Effector memory CD4-positive, alpha-beta T cell (primary cell): ENCODE measurements around the gene C1orf210.

Experiments
- DNase-seq, 3 donors: peaks; one replicate each; pipeline ENCODE4 v3.0.0-alpha.2; 2020
- H3K27ac ChIP-seq: 2 replicates; pipeline ENCODE4 v1.7.0; 2013; ENCODE audit warnings: mild to moderate bottlenecking, low read length, moderate library complexity; ENCODE audit not compliant: insufficient read depth, poor library complexity, severe bottlenecking
- H3K27me3 ChIP-seq: replicated peaks from 2 replicates; pipeline ENCODE4 v1.7.0; 2013; ENCODE audit warnings: mild to moderate bottlenecking, low read length; ENCODE audit not compliant: insufficient read depth, control insufficient read depth, poor library complexity, severe bottlenecking
- H3K36me3 ChIP-seq: 2 replicates; pipeline ENCODE4 v1.7.0; 2013; ENCODE audit warnings: mild to moderate bottlenecking, low read length, moderate library complexity; ENCODE audit not compliant: control insufficient read depth, insufficient read depth
- H3K4me1 ChIP-seq: 2 replicates; pipeline ENCODE4 v1.7.0; 2013; ENCODE audit warnings: low read length, mild to moderate bottlenecking; ENCODE audit not compliant: control insufficient read depth, insufficient read depth, poor library complexity, severe bottlenecking
- H3K4me3 ChIP-seq: 2 replicates; pipeline ENCODE4 v1.7.0; 2013; ENCODE audit warnings: low read length, low read depth, mild to moderate bottlenecking; ENCODE audit not compliant: insufficient read depth, poor library complexity, severe bottlenecking
- H3K9me3 ChIP-seq: 2 replicates; pipeline ENCODE4 v1.7.0; 2013; ENCODE audit warnings: mild to moderate bottlenecking, low read length, moderate library complexity; ENCODE audit not compliant: control insufficient read depth

Gene C1orf210

GRCh38 chr1:43267818-43268425 lies 17.5 kb downstream of the C1orf210 start:
- H3K9me3 ChIP-seq, result no peaks in the 10 kb centered on the region
- no peak overlapping the region for H3K4me3 ChIP-seq
- H3K36me3 ChIP-seq, result no peaks in the 10 kb centered on the region
- no peak overlapping the region for H3K27ac ChIP-seq
- no peaks in the 10 kb centered on the region for H3K4me1 ChIP-seq
- no peaks in the 10 kb centered on the region for H3K27me3 ChIP-seq
- no peak for DNase-seq

DNA sequence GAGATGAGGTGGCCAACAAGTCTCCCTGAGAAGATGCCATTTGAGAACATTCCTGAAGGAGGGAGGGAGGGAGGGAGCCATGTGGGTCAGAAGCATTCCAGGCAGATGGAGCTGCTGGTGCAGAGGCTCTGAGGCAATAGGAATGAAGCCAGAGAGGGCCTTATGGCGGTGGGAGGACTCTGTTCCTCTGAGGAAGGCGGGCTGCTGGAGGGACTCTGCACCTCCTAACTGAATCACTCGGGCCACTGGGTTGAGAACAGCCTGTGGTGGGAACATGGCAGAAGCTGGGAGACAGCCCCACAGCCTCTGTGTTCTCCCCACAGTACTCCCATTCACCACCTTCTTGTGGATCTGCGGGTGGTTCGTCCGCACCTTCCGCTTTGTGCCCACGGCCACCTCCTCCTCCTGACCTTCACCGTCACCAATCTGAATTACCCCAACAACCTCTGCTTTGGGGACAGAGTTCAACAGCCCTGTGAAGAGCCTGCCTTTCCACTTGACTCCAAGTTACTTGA lies 18.0 kb downstream of the C1orf210 start:
- no peaks in the 10 kb centered on the region for H3K27me3 ChIP-seq
- no peaks in the 10 kb centered on the region for H3K4me1 ChIP-seq
- no peaks in the 10 kb centered on the region for H3K9me3 ChIP-seq
- H3K4me3 ChIP-seq, result no peak overlapping the region
- H3K36me3 ChIP-seq, result no peaks in the 10 kb centered on the region
- DNase-seq, result no peak
- no peak overlapping the region for H3K27ac ChIP-seq

GRCh38 chr1:43266881-43267280 lies 18.5 kb downstream of the C1orf210 start:
- no peak overlapping the region for H3K4me3 ChIP-seq
- H3K27ac ChIP-seq, result no peak overlapping the region
- H3K27me3 ChIP-seq, result no peaks in the 10 kb centered on the region
- no peaks in the 10 kb centered on the region for H3K36me3 ChIP-seq
- H3K4me1 ChIP-seq, result no peaks in the 10 kb centered on the region
- H3K9me3 ChIP-seq, result no peaks in the 10 kb centered on the region
- no peak for DNase-seq

DNA sequence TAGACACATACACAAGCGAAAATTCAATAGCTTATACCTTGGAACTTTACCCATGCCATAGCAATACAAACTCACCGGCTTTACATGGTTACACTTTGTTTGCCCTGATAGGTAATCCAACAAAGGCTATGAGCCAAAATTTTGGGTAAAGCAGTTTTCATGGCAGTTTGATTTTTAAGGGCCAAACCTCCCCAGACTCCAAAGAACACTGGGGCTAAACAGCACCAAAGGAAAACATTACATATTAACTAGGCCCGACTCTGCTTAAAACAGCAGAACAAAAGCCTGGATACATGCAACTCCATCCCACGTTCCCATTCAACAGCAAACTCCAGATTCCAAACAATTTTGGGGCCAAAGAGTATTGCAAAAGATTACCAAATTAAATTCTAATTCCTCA lies 19.9 kb downstream of the C1orf210 start:
- H3K27me3 ChIP-seq, result no peaks in the 10 kb centered on the region
- H3K36me3 ChIP-seq, result no peaks in the 10 kb centered on the region
- no peaks in the 10 kb centered on the region for H3K4me1 ChIP-seq
- no peak for DNase-seq
- H3K27ac ChIP-seq, result no peak overlapping the region
- no peaks in the 10 kb centered on the region for H3K9me3 ChIP-seq
- no peak overlapping the region for H3K4me3 ChIP-seq

- Histone ChIP-seq H3K4me1 (no peaks in the 10 kb centered on the region), H3K36me3 (no peaks in the 10 kb centered on the region), H3K27ac (no peak overlapping the region), H3K4me3 (no peak overlapping the region), H3K27me3 (no peaks in the 10 kb centered on the region), H3K9me3 (no peaks in the 10 kb centered on the region)
- DNase-seq, result no peak
Measured at GRCh38 chr1:43258370-43258769, 27.0 kb downstream of the C1orf210 start.

- Histone ChIP-seq H3K9me3 (no peaks in the 10 kb centered on the region), H3K27me3 (no peaks in the 10 kb centered on the region), H3K4me3 (no peak overlapping the region), H3K36me3 (no peaks in the 10 kb centered on the region), H3K27ac (no peak overlapping the region), H3K4me1 (no peaks in the 10 kb centered on the region)
- no peak for DNase-seq
Measured at GRCh38 chr1:43256675-43257570, 28.5 kb downstream of the C1orf210 start.

DNA sequence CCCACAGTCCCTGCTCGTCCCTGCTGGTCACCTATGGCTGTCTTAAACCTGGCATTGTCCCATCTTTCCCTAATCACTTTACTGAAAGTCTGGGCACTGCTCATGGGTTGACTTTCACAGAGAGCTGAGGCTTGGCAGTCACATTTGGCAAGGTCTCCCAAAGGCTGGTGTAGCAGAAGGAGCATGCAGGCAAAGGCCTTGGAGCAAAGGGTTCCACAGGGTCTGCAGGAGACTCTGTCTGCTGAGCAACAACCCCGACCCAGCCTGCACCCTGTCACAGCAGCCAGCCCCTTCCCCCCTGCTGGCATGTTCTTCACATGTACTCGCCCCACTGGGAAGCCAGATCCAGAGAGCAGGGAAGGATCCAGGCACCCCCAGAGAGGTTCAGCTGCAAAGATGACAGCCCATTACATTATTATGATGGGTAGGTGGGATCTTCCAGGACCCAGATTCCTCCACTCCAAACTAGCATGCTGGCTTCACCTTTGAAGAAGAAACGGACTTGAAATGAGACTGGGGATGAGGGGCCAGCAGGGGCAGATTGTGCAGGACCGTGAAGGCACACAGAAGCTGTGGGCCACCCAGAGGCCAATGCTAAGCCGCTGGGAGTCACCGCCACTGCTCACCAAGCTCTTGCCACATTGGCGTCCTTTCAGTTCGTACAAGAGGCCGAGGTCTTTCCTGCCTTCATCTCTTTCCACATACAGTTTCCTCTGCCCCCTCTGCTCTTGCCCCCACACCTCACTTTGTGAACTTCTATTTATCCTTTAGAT lies 29.8 kb downstream of the C1orf210 start:
- H3K4me1 ChIP-seq, result no peaks in the 10 kb centered on the region
- DNase-seq, result no peak
- H3K4me3 ChIP-seq, result no peak overlapping the region
- no peaks in the 10 kb centered on the region for H3K27me3 ChIP-seq
- H3K9me3 ChIP-seq, result no peaks in the 10 kb centered on the region
- no peak overlapping the region for H3K27ac ChIP-seq
- no peaks in the 10 kb centered on the region for H3K36me3 ChIP-seq

DNA sequence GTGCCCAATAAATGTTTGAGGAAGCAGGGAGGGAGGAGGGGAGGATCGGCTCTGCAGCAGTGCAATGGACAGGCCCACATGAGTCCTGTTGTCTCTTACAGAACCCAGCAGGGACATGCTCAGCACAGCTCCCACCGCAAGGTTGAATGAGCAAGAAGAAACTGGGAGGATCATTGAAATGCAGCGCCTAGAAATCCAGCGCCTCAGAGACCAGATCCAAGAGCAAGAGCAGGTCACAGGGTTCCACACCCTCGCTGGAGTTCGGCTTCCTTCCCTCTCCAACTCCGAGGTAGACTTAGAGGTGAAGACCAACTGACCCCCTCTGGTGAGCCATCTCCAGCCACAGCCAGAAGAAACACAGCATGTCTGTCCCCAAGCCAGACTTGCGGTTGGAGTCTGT lies 31.5 kb downstream of the C1orf210 start:
- Histone ChIP-seq H3K36me3 (no peaks in the 10 kb centered on the region), H3K9me3 (no peaks in the 10 kb centered on the region), H3K27ac (no peak overlapping the region), H3K4me3 (no peak overlapping the region), H3K27me3 (no peaks in the 10 kb centered on the region), H3K4me1 (no peaks in the 10 kb centered on the region)
- DNase-seq, result no peak

DNA sequence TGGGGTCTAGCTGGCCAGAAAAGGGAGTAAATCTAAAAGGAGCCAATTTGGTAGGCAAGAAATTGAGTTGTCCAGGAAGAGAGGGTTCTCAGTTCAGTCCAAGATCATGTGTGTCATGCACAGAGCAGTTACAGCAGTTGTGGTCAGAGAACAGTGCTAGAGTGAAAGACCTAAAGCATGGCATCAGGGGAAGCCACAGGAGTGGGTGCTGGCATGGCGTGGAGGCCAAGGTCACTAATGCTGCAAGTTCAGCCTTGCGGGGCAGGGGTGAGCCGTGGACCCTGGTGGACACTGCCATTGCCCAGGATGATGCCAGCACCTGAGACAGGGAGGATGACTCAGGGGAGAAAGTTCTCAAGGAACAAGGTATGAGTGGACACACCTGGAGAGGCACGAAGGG lies 32.2 kb downstream of the C1orf210 start:
- DNase-seq, result no peak

More for the DNA sequence above, 32.2 kb downstream of the C1orf210 start:
- Histone ChIP-seq H3K36me3 (no peaks in the 10 kb centered on the region), H3K27me3 (no peaks in the 10 kb centered on the region), H3K4me1 (no peaks in the 10 kb centered on the region), H3K9me3 (no peaks in the 10 kb centered on the region), H3K27ac (no peak overlapping the region), H3K4me3 (no peak overlapping the region)
